ENCODE results near the gene ZBTB47. TPM values are rescaled to one million over a fixed set of nuclear protein-coding genes. Genes with fewer than 3 reads are reported as not detected.

The ZBTB47 gene
- total RNA-seq, 5 donors from 2014 or later (not counting 1 experiment from before 2014, with no cell fraction given) = 0.53 to 1.2 (median 0.98) TPM

DNA sequence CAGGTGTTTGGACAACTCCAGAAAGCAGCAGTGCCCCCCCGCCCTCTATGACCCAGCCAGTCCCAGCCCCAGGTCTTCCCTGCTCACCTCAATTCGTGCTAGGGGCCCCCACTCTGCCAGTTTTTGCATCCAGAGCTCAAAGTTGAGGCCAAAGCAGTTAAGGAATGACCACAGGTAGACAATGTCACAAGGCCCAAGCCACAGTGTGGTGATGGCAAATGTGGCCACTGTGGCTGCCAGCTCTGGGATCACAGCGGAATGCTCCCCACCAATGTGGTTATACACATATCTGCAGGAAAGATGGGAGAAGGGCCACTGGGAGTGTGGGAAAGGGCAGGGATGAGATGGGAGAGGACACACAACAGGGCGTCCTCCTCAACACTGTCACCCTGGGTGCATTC is 40.0 kb downstream of the ZBTB47 start:
- no peak overlapping the region for H3K4me3 ChIP-seq (ENCODE audit: control insufficient read depth in 1 of 2, extremely low read depth in 1 of 2, low read length in 1 of 2)
- peaks cover 0 to 4% of the 10 kb centered on the region in 2 experiments for H3K4me1 ChIP-seq (ENCODE audit: control insufficient read depth in 1 of 2, extremely low read depth in 1 of 2, insufficient read depth in 2 of 2, low read length in 2 of 2)
- Mint-ChIP-seq H3K27me3 (peaks cover 5 to 11% of the 10 kb centered on the region in 2 donors), H3K4me3 (no peak overlapping the region), H3K27ac (no peak overlapping the region), H3K9me3 (no peaks in the 10 kb centered on the region), H3K36me3 (no peaks in the 10 kb centered on the region), H3K4me1 (peaks cover 0 to 3% (median under 1%) of the 10 kb centered on the region in 3 donors)
- H3K27me3 ChIP-seq (replicated peaks in 1 of 2; ENCODE audit: control insufficient read depth in 2 of 2, extremely low read depth in 1 of 2, insufficient read depth in 2 of 2, low read length in 1 of 2) = peaks cover 0 to 45% of the 10 kb centered on the region in 2 experiments
- ChIA-PET CTCF (no interaction called here), POLR2A (no interaction called here)
- WGBS (ENCODE audit: insufficient coverage) = 51% methylated on average over 2 of the region's 4 CpGs
- H3K36me3 ChIP-seq (ENCODE audit: control insufficient read depth in 2 of 2, extremely low read depth in 1 of 2, insufficient read depth in 1 of 2, low read length in 1 of 2) = no peaks in the 10 kb centered on the region
- H3K27ac ChIP-seq (ENCODE audit: low read length) = no peak overlapping the region
- DNase-seq (peak in 1 of 35 experiments; percentile 19), ATAC-seq (replicated peaks in 1 of 4) (no peak)
- H3K9me3 ChIP-seq = no peaks in the 10 kb centered on the region

DNA sequence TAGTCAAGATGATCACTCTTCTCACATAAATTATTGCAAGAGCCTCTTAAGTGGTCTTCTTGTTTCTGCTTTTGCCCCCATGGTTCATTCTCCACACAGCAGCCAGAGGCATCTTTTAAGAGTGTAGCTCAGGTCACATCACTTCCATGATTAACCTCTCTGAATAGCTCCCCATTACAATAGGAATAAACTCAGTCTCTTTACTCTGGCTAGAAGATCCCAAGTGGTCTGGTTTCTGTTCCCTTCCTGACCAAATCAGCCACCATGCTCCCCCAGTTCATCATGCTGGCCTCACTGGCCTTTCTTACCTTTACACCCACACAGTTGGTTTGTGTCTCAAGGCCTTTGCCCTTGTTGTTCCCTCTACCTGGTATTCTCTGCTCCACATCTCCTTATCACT is 40.9 kb downstream of the ZBTB47 start:
- H3K4me3 ChIP-seq (ENCODE audit: control insufficient read depth in 1 of 2, extremely low read depth in 1 of 2, low read length in 1 of 2) = no peak overlapping the region
- Mint-ChIP-seq H3K27me3 (peaks cover 5 to 9% of the 10 kb centered on the region in 2 donors), H3K9me3 (no peaks in the 10 kb centered on the region), H3K36me3 (no peaks in the 10 kb centered on the region), H3K4me3 (no peak overlapping the region), H3K27ac (no peak overlapping the region), H3K4me1 (peaks cover 0 to 7% (median 5%) of the 10 kb centered on the region in 3 donors)
- no peak overlapping the region for H3K27ac ChIP-seq (ENCODE audit: low read length)
- peaks cover 0 to 46% of the 10 kb centered on the region in 2 experiments for H3K27me3 ChIP-seq (replicated peaks in 1 of 2; ENCODE audit: control insufficient read depth in 2 of 2, extremely low read depth in 1 of 2, insufficient read depth in 2 of 2, low read length in 1 of 2)
- no peaks in the 10 kb centered on the region for H3K9me3 ChIP-seq
- H3K36me3 ChIP-seq (ENCODE audit: control insufficient read depth in 2 of 2, extremely low read depth in 1 of 2, insufficient read depth in 1 of 2, low read length in 1 of 2) = no peaks in the 10 kb centered on the region
- ChIA-PET CTCF (no interaction called here), POLR2A (no interaction called here)
- peaks cover 0 to 12% of the 10 kb centered on the region in 2 experiments for H3K4me1 ChIP-seq (ENCODE audit: control insufficient read depth in 1 of 2, extremely low read depth in 1 of 2, insufficient read depth in 2 of 2, low read length in 2 of 2)
- ATAC-seq (replicated peaks in 1 of 4) = no peak
- DNase-seq = no peak

DNA sequence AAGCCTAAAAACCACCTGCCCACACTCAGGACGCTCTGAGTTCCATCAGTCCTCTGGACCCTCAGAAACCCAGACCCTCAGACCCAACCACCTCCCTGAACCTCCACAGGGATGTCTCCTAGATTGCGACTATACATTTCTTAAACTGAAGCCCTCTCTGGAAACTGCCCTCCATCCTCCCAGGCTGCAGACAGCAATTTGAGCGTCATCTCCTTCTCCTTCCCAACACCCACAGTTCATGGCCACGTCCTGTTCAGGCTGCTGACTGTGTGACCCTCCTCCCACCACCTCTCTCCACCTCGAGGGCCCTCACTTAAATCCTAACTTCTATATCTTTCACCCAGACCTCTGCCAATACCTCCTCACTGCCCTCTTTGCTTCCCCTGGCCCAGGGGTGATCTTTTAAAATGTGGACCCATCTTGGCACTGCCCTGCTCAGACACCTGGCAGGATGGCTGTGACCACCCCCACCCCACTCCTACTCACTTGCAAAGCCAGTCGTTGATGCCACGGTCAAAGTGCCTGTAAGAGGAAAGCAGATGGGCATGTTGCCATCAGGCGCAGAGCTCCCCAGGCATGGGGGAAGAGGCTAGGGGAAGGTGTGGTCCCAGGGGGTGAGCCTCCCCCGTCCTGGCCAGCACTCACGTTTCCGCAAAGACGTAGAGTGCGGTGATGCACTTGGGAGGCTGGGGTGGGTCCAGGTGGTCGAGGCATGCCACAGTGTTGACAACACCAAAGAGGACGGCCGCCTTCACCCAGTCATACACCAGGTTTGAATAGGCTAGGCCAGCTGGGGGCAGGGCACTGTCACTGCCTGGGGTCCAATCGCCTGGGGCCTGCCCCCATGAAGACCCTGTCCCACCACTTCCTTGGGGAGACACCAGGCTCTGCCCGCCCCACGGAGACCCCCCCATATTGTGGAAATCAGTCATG is 43.1 kb downstream of the ZBTB47 start:
- ChIA-PET POLR2A (no interaction called here), CTCF (no interaction called here)
- no peaks in the 10 kb centered on the region for H3K9me3 Mint-ChIP-seq
- DNase-seq = peak in 2 of 35 experiments; percentile 5 to 19
- Histone ChIP-seq H3K4me1 (ENCODE audit: control insufficient read depth in 1 of 2, extremely low read depth in 1 of 2, insufficient read depth in 2 of 2, low read length in 2 of 2) (peaks cover 0 to 17% of the 10 kb centered on the region in 2 experiments), H3K4me3 (ENCODE audit: control insufficient read depth in 1 of 2, extremely low read depth in 1 of 2, low read length in 1 of 2) (no peak overlapping the region), H3K27ac (ENCODE audit: low read length) (no peak overlapping the region), H3K27me3 (replicated peaks in 1 of 2; ENCODE audit: control insufficient read depth in 2 of 2, extremely low read depth in 1 of 2, insufficient read depth in 2 of 2, low read length in 1 of 2) (peaks cover 0 to 61% of the 10 kb centered on the region in 2 experiments), H3K9me3 (no peaks in the 10 kb centered on the region), H3K36me3 (ENCODE audit: control insufficient read depth in 2 of 2, extremely low read depth in 1 of 2, insufficient read depth in 1 of 2, low read length in 1 of 2) (no peaks in the 10 kb centered on the region)
- H3K36me3 Mint-ChIP-seq = no peaks in the 10 kb centered on the region
- no peak overlapping the region for H3K27ac Mint-ChIP-seq
- peaks cover 0 to 11% (median 5%) of the 10 kb centered on the region in 3 donors for H3K4me1 Mint-ChIP-seq
- ATAC-seq (replicated peaks in 1 of 4) = no peak
- peaks cover 0 to 5% of the 10 kb centered on the region in 2 donors for H3K27me3 Mint-ChIP-seq
- 69% methylated on average over 14 of the region's 19 CpGs for WGBS (ENCODE audit: insufficient coverage)
- H3K4me3 Mint-ChIP-seq = no peak overlapping the region

GRCh38 chr3:42697289-42698051 is 44.0 kb downstream of the ZBTB47 start:
- Mint-ChIP-seq H3K4me1 (peaks cover 0 to 11% (median 5%) of the 10 kb centered on the region in 3 donors), H3K27me3 (peaks cover 0 to 5% of the 10 kb centered on the region in 2 donors), H3K4me3 (no peak overlapping the region), H3K27ac (no peak overlapping the region), H3K36me3 (no peaks in the 10 kb centered on the region), H3K9me3 (no peaks in the 10 kb centered on the region)
- POLR2A ChIA-PET = no interaction called here
- Histone ChIP-seq H3K9me3 (no peaks in the 10 kb centered on the region), H3K27ac (ENCODE audit: low read length) (no peak overlapping the region), H3K4me1 (ENCODE audit: control insufficient read depth in 1 of 2, extremely low read depth in 1 of 2, insufficient read depth in 2 of 2, low read length in 2 of 2) (peaks cover 0 to 19% of the 10 kb centered on the region in 2 experiments), H3K36me3 (ENCODE audit: control insufficient read depth in 2 of 2, extremely low read depth in 1 of 2, insufficient read depth in 1 of 2, low read length in 1 of 2) (no peaks in the 10 kb centered on the region), H3K27me3 (replicated peaks in 1 of 2; ENCODE audit: control insufficient read depth in 2 of 2, extremely low read depth in 1 of 2, insufficient read depth in 2 of 2, low read length in 1 of 2) (peaks cover 0 to 70% of the 10 kb centered on the region in 2 experiments), H3K4me3 (ENCODE audit: control insufficient read depth in 1 of 2, extremely low read depth in 1 of 2, low read length in 1 of 2) (no peak overlapping the region)
- peak in 2 of 35 experiments; percentile 10 to 14 for DNase-seq
- CTCF ChIA-PET = no interaction called here
- 85% methylated on average over 11 of the region's 18 CpGs for WGBS (ENCODE audit: insufficient coverage)
- no peak for ATAC-seq (replicated peaks in 1 of 4)

DNA sequence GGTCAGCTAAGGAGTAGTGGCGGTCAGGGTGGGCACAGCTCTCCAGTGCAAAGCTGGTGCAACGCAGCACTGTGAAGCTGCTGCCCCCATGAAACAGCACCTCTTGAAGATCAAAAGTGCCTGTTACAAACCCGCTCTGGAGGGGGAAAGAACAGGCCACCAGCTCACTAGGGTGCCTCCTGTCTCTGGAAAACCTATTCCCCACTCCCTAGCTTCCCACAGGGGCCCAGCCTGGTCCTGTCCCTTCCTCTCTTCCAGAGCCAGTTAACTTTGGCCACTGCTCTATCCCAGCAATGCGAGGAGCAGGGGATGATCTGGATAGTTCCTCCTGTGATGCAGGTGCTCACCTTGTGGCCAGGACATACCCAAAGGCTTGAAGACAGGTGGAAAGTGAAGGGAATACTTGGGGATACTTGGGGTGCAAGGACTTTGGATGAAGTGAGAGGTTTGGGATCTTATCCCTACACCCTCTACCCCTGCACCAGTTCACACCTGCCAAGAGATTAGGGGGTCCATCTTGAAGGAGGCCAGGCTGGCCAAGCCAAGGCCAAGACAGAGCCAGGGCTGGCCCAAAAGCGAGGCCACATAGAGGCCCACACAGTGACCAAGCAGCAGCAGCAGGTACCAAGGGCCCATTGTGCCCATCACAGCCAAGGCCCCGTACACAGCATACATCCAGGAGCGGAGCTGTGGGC is 44.9 kb downstream of the ZBTB47 start:
- DNase-seq (peak in 2 of 35 experiments; percentile 4 to 12), ATAC-seq (replicated peaks in 1 of 4) (no peak)
- Mint-ChIP-seq H3K36me3 (no peaks in the 10 kb centered on the region), H3K4me3 (no peak overlapping the region), H3K4me1 (peaks cover 0 to 11% (median 5%) of the 10 kb centered on the region in 3 donors), H3K27ac (no peak overlapping the region), H3K27me3 (peaks cover 0 to 7% of the 10 kb centered on the region in 2 donors), H3K9me3 (no peaks in the 10 kb centered on the region)
- ChIA-PET POLR2A (no interaction called here), CTCF (no interaction called here)
- Histone ChIP-seq H3K27me3 (replicated peaks in 1 of 2; ENCODE audit: control insufficient read depth in 2 of 2, extremely low read depth in 1 of 2, insufficient read depth in 2 of 2, low read length in 1 of 2) (peaks cover 0 to 70% of the 10 kb centered on the region in 2 experiments), H3K27ac (ENCODE audit: low read length) (no peak overlapping the region), H3K4me1 (ENCODE audit: control insufficient read depth in 1 of 2, extremely low read depth in 1 of 2, insufficient read depth in 2 of 2, low read length in 2 of 2) (peaks cover 0 to 19% of the 10 kb centered on the region in 2 experiments), H3K9me3 (no peaks in the 10 kb centered on the region), H3K36me3 (ENCODE audit: control insufficient read depth in 2 of 2, extremely low read depth in 1 of 2, insufficient read depth in 1 of 2, low read length in 1 of 2) (no peaks in the 10 kb centered on the region), H3K4me3 (ENCODE audit: control insufficient read depth in 1 of 2, extremely low read depth in 1 of 2, low read length in 1 of 2) (no peak overlapping the region)
- WGBS (ENCODE audit: insufficient coverage) = 72% methylated on average over 5 of the region's 7 CpGs

DNA sequence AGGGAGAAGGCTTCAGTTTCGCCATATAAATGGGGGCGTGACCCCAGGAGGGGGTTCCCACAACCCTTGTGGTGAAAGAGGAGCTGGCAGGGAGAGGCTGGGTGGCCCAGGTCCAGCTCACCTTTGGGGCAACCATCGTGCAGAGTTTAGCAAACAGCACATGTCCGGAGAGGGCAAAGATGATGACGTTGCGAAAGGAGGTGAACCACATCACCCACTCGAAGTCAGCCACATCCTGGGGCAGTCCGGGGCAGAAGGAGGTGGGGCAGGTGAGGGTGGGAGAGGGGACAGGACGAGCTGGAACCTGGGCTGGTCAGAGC is 45.4 kb downstream of the ZBTB47 start:
- Mint-ChIP-seq H3K36me3 (no peaks in the 10 kb centered on the region), H3K27ac (no peak overlapping the region), H3K4me1 (peaks cover 0 to 11% (median 5%) of the 10 kb centered on the region in 3 donors), H3K4me3 (no peak overlapping the region), H3K27me3 (peaks cover 0 to 7% of the 10 kb centered on the region in 2 donors), H3K9me3 (no peaks in the 10 kb centered on the region)
- ATAC-seq (replicated peaks in 1 of 4) = peak in 1 of 4 experiments; percentile 25
- Histone ChIP-seq H3K9me3 (no peaks in the 10 kb centered on the region), H3K4me1 (ENCODE audit: control insufficient read depth in 1 of 2, extremely low read depth in 1 of 2, insufficient read depth in 2 of 2, low read length in 2 of 2) (peaks cover 0 to 19% of the 10 kb centered on the region in 2 experiments), H3K27ac (ENCODE audit: low read length) (no peak overlapping the region), H3K27me3 (replicated peaks in 1 of 2; ENCODE audit: control insufficient read depth in 2 of 2, extremely low read depth in 1 of 2, insufficient read depth in 2 of 2, low read length in 1 of 2) (peaks cover 0 to 65% of the 10 kb centered on the region in 2 experiments), H3K4me3 (ENCODE audit: control insufficient read depth in 1 of 2, extremely low read depth in 1 of 2, low read length in 1 of 2) (no peak overlapping the region), H3K36me3 (ENCODE audit: control insufficient read depth in 2 of 2, extremely low read depth in 1 of 2, insufficient read depth in 1 of 2, low read length in 1 of 2) (no peaks in the 10 kb centered on the region)
- ChIA-PET POLR2A (no interaction called here), CTCF (no interaction called here)
- peak in 1 of 35 experiments; percentile 11 for DNase-seq
- WGBS (ENCODE audit: insufficient coverage) = 67% methylated on average over 3 of the region's 9 CpGs

All from T-cell (primary cell).